GM19455 (cell line): ENCODE results near the gene KCNC4.

Source experiments
- ATAC-seq: cut with Tn5 transposase; IDR thresholded peaks from one replicate; pipeline ENCODE4 v1.9.1; 2021; ENCODE audit not compliant: unreplicated experiment

The KCNC4 gene

DNA sequence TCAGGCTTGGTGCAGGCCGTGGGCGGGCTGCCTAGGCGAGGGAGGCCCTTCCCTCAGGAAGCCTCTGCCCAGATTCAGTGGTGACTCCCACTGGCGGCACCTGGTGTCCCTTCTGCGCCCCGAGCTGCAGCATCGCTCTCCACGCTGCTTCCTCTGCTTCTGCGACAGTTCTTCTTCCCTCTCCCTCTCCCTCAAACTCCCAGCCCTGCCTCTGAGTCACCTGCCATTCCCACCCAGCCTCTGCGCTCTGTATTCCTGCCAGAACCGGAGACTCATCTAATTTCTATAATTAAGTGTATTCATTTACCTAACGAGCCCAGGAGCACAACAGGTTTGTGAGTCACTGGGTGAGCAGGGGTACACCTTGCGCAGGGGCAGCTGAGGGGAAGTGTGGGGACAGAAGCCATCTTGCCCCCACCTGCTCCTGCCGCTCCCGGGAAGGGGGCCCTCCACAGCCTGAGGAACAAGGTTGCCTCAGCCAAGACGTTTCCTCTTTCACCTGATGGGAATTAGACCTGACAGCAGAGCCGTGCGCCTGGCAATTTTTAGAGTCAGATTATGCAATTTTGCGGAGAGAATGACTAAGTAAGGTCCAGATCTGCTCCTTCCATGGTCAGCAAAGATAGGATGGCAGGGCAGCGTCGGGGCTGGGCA lies 19.4 kb downstream of the KCNC4 start:
- ATAC-seq, result no peak

DNA sequence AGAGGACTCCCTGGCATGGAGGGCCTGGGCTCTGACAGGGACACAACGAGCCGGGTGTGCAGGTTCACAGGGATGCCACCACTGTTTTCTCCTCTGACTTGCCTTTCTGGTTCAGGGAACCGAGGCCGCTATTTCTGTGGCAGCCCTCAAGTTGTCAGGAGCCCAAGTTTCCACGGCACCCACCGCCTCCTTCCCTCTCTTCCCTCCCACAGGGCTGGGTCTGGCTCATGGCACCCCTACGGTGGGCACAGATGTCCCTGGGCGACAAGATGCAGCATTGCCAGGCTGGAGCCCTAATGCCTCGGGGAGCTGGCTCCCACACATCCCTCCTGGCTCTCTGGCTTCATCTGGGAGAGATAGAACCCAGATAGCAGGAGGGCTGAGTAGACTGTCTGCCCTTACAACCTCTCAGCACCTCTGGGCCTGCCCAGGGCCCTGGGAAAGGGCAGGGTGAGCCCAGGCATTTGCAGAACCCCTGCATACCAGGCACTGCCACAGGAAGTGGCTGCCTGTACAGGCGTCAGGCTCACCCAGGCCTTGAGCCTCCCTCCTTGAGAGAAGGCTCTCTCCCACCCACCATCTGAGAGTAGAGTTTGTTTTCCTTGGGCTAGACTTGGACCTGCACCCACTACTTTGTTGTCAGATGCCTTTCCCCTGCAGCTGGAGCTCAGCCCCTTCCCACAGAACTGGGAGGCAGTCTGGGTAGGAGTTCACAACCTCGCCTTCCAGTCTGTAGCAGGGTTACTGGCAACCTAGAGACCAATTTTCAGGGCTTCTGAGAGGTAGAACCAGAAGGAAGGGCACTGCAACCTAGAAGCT lies 20.5 kb downstream of the KCNC4 start:
- no peak for ATAC-seq

DNA sequence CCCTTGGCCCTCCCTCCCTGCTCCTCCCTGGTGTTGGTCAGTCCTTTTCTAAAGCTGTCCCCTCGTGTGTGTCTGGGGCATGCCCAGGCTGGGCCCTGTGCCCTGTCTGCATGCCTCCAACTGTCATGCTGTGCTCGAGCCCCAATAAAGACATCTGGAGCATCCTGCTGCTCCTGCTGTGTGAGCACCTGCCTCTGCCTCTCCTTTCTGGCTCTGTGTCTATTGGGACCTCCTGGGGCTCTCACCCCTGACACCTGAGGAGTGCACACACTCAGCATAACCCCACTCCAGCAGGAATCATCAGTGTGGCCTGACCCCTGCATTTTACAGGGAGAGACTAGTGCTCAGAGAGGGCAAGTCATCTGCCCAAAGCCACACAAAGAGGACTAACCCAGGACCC lies 23.7 kb downstream of the KCNC4 start:
- ATAC-seq, result no peak

DNA sequence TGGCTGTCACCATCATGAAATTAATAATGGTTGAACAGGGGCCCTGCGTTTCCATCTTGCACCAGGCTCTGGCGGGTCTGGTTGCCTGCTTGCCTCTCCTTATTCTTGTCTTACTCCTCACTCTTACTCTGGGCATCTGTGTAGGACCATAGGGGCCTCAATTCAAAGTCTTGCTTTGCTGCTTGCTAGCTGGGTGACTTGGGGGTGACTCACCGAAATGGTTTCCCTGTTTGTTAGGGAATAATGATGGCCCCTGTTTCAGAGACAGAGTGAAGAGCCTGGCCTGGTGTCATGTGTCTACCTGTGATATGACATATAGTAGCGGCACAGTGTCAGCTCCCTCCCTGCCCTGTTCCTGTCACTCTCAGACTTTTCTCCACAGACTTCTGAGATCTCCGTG lies 24.6 kb downstream of the KCNC4 start:
- ATAC-seq, result no peak

DNA sequence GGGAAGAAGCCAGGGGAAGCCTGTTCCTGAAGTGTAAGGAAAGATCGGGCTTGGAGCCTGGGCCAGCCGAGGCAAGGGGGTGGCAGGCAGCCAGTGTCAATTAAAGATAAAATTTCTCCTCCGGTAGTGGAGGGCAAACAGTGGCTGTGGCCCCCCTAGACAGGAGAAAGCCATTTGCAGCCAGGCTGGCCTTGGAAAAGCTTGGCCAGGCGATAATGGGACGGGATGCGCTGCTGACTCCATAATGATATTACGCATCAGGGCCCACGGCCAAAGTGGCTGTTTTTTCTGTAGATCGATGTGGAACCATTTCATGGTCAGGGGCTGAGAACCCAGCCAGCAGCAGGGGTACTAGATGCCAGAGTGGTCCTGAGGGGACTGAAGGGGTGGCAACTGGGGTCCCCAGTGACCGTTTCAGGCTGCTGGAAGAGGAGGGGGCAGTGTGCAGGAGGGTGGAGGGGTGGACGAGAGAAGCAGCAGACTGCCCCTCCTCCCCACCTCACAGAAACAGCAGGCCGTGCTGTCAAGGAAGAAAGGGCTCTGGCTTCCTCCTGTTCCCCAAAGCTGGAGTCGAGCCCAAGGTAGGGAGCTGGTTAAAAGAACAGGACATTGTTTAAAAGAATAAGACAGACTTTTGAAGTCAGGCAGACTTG lies 25.2 kb downstream of the KCNC4 start:
- ATAC-seq, result no peak

DNA sequence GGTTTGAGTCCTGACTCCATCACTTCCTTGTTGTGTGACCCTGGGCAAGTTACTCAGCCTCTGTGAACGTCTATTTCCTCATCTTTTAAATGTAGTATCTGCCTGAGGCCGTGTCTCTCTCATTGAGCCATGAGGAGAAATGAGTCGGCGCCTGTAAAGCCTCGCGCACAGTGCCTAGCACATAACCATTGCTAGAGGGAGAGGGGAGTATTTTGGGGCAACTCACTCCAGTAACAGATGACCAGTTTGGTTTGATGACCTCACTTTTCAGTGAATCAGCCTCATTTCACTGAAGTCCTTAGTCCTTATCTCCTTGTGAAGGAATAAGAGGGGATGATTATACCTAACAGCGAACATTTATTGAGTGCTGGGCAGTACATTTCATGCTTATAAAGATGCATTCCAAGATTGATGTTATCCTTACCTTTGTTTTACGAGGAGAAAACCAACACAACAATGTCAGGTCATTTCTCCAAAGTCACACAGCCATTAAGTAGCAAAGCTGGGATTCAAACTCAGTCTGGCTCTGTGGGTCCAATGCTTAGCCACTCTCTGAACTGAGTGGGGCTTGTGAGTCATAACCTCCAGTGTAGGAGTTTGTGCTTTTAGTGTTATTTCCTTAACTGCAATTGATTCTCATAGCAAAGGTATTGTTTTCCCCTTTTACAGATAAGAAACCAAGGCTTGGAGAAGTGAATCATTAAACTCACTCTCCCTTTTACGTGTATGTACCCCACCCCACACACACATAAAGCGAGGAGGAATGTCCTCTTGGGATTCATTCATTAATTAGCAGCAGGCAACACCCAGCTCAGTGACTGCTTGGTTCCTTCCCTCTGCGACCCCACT lies 25.9 kb downstream of the KCNC4 start:
- ATAC-seq, result no peak

DNA sequence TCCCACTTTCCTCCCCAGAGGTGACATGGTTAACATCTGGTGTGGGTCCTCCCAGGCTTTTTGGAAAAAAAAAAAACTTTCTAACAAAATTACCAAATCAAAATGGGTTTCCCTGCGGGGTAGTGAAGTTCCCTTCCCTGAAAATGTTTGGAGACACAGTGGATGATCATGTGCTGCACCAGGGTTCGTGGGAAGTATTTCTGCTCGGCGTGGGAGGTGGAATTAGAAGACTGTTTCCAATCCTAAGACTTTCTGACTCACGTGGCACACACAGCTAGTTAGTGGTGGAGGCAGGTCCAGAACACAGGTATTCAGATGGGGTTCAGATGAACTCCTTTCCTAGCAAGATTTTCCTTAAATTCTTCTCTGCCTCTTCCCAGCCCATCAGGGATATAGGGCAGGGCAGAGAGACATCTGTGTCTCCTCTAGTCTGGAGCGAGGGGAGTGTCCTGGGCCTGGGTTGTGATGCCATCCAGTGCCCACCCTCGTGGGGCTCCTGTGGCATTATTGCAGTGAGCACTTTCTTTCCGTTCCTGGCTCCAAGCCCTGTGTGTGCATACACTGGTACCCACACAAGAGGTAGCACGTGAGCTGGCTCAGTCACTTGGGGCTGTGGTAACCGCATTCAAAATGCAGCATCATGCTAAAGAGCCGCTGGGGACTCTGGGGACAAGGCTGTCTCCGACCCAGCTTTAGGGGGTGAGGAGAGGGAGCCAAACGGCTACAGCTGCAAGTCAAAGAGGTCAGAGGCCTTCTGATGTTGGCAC lies 27.5 kb downstream of the KCNC4 start:
- no peak for ATAC-seq

DNA sequence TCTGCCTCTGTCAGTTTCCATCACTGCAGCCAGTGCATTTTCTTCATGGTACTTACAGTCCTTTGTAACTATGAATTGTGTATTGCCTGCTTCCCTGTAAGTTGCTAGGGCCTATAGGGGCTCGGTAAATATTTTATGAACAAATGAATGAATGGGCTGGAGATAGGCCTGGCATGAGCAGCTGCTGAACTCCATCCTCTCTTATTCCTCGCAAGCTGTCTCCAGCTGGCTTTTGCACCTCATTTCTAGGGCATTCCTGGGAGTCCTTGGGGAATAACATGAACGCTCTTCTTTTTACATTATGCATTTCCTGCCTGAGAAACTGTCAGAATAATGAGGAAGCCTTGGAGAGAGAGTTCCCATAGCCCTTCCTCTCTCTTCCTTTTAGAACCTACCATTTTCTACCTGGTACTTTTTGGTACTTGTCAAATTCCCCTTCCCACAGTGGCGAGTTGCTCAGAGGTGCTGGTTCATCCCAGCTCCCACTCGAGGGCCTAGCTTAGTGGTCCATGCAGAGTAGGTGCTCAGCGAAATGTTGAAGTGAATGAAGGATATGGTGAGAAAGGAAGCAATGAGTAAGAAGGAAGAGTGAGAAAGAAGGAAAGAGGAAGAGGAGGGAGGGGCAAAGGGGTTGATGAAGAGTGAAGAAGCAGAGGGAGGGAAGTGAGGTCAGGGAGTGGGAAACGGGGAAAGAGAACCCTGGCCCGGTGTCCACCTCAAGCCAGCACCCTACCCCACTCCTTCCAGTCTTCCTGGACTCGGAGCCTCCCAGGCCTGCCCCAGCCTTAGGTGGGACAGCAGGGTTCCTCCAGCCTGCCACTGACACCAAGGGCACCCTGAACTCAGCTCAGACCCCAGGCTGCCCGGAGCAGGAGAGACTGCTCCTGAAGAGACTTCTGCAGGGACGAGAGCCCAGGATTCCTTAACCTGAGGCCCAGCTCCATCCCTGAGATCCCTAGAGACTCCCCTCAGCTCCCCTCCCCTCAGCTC lies 29.6 kb downstream of the KCNC4 start:
- ATAC-seq, result no peak

DNA sequence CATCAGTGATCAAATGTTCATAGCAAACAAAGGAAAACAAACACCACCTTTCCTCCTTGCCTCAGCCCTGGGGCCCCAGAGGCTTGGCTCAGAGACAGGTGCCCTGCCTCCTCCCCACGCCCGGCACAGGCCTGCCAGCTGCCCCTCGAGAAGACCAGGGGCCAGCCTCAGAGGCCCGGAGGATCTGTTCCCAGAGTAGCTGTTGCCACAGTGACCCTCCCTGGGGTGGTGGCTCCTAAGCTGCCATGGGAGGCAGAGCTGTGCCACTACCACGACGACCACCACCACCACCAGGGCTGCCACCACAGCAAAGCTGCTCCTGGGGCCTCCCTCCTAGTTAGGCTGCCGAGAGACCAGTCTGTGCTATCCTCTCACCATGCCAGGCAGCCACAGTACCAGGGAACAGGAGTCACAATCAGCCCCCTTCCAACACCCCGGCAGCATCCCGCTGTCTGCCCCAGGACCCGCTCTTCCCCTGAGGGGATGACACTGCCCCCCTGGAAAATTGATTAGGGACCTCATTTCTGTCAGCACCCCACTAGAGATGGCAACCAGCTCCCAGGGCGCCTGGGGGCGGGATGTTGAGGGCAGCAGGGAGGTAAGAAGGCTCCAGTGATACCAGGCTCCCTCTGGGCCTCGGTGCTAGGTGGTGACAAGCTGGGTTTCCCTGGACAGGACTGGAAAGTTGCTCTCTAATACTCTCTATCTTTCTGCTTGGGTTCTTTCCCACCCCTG lies 30.5 kb downstream of the KCNC4 start:
- ATAC-seq, result no peak

DNA sequence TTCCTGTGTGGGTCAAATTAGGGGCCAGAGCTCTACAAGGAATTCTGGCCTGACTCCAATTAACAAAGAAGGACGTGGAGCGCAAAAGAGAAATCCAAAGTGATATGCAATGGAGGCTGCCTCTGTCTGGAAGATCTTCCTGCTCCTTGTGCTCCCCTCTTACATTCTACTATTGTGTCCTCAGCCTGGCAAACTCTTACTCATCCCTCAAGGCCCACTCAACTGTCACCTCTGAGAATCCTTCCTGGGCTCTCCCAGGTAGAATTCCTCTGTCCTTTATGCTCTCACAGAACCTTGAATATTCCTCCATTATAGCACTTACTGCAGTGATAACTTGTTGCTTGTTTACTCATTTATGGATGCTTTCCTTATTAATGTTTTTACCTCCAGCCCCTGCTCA lies 31.4 kb downstream of the KCNC4 start:
- no peak for ATAC-seq

DNA sequence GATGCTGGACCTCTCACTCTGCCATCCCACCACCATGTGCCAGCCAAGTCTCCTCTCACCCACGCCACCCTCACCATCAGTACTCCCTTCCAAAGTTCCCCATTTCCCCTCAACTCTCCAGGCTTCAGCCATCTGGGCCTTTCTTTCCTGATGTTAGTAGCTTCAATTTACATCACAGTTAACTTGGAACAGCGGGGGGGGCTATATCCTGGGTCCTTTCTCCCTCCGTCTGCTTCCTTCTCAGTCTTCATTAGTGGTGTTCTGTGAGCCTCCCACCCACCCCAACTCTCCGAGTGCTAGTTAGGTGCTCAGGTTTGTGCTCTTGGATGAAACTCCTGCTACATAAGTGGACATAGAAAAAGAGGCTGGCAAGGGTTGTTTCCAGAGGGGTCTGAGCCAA lies 31.9 kb downstream of the KCNC4 start:
- no peak for ATAC-seq

DNA sequence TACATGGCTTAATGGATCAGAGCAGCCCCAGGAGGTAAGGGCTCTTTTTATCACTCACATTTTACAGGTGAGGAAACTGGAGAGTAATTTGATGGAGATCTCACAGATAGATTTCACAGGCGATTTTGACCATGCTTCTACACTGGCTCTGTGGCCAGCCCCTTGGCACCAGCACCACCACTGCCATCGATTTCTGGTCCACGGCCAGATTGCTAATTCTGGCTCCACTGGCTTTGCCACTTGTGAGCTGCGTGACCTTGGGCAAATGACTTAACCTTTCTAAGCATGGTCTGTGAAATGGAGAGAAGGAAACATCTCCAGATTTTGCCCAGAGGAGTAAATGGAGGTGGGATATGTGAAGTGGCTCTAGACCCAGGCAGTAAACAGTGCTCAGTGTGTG lies 32.6 kb downstream of the KCNC4 start:
- no peak for ATAC-seq

DNA sequence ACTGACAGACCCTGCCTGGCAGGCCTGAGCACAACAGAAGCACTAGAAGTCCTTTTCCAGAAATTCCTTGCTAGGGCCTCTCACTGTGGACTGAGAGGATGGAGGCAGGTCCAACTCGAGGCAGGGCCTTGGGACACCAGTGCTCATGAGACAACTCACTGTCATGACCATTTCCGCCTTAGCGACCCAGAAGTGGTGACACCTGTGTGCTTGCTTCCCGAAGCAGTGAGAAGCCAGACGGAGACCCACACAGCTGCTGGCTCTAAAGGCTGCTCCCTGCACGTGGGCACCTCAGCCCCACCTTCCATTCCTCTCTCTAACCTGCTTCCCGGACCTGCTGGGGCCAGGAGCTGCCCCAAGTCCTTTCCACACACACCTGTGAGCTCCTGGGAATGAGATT lies 33.0 kb downstream of the KCNC4 start:
- ATAC-seq, result no peak

DNA sequence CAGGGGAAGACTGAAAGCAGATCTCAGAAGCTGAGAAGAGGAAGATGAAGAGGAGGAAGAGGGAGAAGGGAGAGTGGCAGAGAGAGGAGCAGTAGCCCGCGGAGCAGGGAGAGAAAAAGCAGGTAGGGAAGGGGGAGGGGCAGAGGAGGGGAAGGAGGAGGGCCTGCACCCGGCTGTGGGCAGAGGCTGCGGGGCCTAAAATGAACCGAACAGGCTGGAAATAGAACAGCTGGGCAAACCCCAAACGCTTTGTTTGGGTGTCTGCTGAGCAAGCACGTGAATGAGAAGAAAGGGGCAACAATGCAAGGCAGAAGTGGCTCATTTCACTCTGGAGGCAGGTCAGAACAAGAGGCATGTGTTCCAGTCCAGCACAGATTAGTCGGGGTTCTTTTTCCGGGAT lies 33.5 kb downstream of the KCNC4 start:
- no peak for ATAC-seq

DNA sequence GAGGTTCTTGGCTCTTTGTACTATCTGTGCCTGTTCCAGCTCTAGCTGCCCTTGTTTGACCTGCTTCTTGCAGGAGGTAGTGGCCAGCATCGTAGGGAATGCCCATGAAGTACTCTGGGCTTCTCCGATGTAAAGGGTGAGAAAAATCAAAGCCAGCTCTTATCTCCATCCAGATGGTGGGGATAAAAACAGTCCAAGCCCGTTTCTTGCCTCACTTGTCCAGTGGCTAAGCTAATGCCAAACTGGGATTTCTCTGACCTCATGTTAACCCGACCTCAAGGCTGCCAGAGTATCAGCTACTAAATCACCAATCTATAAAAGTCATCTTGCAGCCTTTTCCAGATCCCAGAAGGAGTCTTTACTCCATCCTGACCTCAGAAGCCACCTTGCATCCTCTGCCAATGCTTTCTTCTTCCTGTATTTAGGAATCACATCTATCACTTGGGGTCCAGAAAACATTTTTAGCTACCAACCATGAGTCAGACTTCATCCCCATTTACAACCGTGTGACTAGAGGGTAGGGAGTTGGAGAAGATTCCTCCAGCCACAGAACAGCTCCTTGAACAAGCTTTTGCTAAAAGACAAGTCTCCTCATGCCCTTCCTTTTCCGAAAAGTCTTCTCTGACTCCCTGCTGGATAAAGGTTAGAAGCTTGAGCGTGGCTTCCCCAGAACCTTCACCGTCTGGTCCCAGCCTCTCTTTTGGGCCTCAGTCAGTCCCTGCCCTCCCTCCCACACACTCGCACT lies 35.9 kb downstream of the KCNC4 start:
- no peak for ATAC-seq

DNA sequence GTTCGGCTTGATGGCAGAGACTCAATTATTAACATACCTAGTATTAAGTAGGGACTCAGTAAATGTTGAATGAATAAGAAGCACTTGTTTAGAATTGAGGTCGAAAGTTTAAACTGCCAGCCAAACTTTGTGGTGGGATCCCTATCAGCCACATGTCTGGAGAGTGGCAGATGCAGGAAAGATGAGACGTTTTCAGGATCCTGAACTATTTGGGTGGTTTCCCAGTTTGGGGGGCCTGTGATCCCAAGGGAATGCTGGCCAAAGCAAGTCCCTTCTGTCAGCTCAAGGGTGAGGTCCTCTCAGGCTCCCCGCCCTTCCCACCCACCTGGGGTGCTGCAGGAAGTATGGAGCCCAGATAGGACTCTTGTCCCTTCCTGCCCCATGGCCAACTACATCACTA lies 38.6 kb downstream of the KCNC4 start:
- no peak for ATAC-seq

DNA sequence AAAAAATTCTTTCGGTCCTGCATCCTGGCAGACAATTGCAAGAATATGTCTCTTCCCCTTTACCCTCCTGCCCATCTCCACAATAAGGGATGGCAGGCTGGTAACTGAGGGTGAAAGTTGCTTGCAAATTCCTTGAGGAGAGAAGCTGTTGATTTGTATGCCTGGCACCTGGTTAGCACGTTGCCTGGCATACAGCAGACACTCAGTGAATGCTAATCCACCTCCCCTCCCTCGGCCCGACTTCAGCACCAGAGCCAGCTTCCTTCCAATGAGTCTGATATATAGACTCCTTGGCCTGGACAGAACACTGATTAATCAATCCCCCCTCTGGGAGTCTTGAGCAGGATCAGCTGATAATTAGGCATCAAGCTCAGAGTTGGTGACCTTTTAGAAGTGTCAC lies 39.1 kb downstream of the KCNC4 start:
- ATAC-seq, result no peak

DNA sequence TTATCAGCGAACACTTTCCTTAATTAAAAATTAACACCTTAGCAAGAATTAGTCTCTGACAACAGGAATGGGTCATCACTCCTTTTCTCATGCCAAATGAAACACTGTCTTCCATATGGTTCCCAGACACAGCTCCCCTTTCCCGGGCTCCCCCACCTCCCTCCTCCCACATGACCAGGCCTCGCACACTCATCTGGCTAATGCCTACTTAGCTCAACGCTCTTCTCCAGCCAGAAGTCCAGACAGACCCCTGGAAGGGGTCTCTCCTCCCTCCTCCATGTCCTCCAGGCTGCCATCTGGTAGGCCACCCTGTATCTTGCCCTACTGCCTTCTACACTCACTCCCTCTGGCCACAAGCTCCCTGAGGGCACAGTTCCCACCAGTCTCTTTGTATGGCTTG lies 39.9 kb downstream of the KCNC4 start:
- ATAC-seq, result no peak
